Putamen (tissue), 1 donor: ENCODE data around the gene PLA2G4F.

Experiments used
- DNase-seq: peaks from one replicate; pipeline ENCODE4 v3.0.0-alpha.2; 2016; ENCODE audit warnings: low spot score

Gene PLA2G4F

GRCh38 chr15:42146551-42147430, 9.6 kb downstream of the PLA2G4F start:
- DNase-seq = no peak

GRCh38 chr15:42145546-42146455, 10.6 kb downstream of the PLA2G4F start:
- DNase-seq = no peak

GRCh38 chr15:42144841-42145375, 11.5 kb downstream of the PLA2G4F start:
- no peak for DNase-seq

GRCh38 chr15:42143866-42144625, 12.4 kb downstream of the PLA2G4F start:
- no peak for DNase-seq

GRCh38 chr15:42143356-42143755, 13.1 kb downstream of the PLA2G4F start:
- DNase-seq = no peak

GRCh38 chr15:42141795-42142667, 14.4 kb downstream of the PLA2G4F start:
- DNase-seq = no peak

GRCh38 chr15:42141246-42141645, 15.2 kb downstream of the PLA2G4F start:
- no peak for DNase-seq

GRCh38 chr15:42140383-42141070, 15.9 kb downstream of the PLA2G4F start:
- DNase-seq = no peak

GRCh38 chr15:42139596-42139995, 16.8 kb downstream of the PLA2G4F start:
- DNase-seq = no peak

GRCh38 chr15:42138968-42139386, 17.5 kb downstream of the PLA2G4F start:
- no peak for DNase-seq

- no peak for DNase-seq
Measured at GRCh38 chr15:42138411-42138810, 18.0 kb downstream of the PLA2G4F start.

- DNase-seq = no peak
Measured at GRCh38 chr15:42137461-42138261, 18.8 kb downstream of the PLA2G4F start.

- DNase-seq = no peak
Measured at GRCh38 chr15:42136513-42136912, 19.9 kb downstream of the PLA2G4F start.

GRCh38 chr15:42135351-42135750, 21.1 kb downstream of the PLA2G4F start:
- no peak for DNase-seq

- DNase-seq = no peak
Measured at GRCh38 chr15:42134617-42135245, 21.7 kb downstream of the PLA2G4F start.

- DNase-seq = no peak
Measured at GRCh38 chr15:42133886-42134502, 22.4 kb downstream of the PLA2G4F start.

- DNase-seq = no peak
Measured at GRCh38 chr15:42133356-42133755, 23.1 kb downstream of the PLA2G4F start.
